GM18507 (cell line): Measurements from ENCODE around the gene COL6A3.

Source experiments
- DNase-seq: peaks from one replicate; pipeline ENCODE4 v3.0.0; 2011; ENCODE audit warnings: low read depth; ENCODE audit not compliant: insufficient read length; ENCODE audit errors: extremely low spot score
- FAIRE-seq: peaks from 2 replicates; lab custom pipeline; 2011; peaks lifted over from hg19 to GRCh38; lab: Jason Lieb, UNC

The COL6A3 gene

DNA sequence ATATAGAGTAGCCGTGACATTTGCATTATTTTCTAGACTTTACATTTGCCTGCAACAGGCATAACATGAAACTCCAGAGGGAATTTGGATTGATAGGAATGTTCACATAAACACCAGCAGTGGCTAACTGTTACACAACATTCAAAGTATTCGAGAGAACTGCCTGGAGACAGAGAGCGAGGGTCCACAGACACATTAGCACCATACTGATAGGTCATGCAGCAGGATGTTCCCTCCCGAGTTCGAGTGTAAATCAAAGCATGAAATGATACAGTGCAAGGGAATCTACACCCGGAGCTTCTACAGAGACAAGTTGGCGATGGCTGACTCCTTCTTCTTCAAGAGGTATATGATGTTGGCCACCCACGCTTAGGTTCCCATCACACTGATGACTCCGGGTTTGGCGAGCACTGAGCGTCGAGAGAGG is 89.5 kb downstream of the COL6A3 start:
- DNase-seq (no peak), FAIRE-seq (no peak)

DNA sequence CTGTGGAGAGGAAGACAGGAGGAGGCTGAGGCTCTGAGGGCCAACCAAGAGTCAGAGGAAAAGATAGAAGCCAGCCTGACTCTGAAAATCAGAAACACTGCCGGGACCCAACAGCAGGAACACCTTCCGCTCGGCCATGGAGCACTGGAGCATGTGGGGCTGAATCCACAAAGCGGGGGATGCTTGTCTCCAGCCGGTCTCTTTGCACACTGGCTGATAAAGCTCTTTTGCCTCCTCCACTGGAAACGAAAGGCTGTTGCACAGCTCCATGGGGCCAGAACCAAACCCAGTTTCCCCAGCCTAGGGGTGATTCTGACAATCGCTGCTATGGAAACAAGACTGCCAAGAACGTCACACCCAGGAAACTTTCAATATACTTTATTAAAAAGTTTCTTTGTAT is 90.3 kb downstream of the COL6A3 start:
- no peak for DNase-seq
- FAIRE-seq, result no peak

DNA sequence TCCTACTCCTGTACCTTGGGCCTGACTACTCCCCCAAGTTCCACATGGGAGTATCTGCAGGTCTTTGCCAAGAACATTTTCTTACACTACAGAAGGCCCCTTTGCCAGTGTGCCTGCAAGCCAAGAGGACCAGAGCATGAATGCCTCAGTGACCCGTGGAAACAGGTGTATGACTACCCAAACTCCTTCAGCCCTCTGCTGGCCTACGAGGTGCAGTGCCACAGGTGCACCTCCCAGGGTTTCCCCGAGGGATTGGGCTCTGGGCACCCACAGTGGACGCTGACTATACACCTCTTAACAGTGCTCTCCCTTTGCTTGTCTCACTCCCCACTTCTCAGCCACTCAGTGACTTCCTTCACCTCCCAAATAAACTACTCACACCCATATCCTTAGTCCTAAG is 91.4 kb downstream of the COL6A3 start:
- DNase-seq (no peak), FAIRE-seq (no peak)

DNA sequence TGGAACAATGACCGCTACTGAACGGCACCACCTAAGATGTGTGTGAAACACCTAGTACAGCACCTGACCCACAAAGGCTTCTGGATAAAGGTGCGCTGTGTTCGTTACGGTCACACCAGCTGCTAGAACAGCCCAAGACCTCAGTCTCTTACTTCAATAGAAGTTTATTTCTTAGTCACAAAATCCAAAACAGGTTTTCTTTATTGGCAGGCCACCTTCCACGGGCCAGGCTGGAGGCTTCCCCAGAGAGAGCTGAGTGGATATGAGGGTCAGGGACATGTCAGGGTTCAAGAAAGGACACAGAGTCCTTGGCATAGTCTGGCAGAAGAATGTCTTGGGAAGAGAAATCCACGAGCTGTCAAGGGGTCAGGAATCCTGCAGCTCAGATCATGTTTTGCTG is 92.2 kb downstream of the COL6A3 start:
- DNase-seq (no peak), FAIRE-seq (no peak)

DNA sequence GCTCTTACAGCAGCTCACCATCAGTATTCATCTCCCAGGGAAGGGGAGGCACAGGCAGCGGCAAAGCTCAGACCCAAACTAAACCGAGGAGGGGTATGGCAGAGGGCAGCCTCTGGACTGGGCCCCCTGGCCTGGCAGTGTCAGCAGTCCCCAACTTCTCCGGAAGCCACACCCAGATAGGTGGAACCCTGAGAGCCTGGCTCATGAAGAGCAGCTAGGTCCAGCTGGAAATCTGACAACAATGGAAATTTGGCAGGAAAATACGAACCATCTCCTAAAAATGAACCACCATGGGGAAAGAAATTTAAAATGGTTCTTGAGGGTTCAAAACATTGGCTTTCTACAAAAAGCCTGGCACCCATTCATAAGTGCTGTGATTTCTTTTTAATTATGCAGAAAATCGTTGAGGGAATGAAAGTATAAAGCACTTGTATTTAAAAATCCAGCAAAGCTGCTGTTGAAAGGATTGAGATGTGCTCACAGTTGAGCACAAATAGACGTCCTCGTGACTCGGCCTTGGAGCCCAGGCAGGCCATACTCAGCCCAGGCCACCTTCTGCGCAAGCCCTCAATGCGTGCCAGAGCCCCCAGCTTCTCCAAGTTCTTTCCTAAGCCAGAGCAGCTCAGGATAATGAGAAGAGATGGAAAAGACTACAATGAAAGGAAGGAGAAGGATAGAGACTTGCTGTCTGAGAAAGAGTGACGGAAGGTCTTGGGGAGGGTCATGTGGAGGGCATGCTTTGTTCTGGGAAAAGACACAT is 93.0 kb downstream of the COL6A3 start:
- DNase-seq, result no peak
- FAIRE-seq, result no peak

DNA sequence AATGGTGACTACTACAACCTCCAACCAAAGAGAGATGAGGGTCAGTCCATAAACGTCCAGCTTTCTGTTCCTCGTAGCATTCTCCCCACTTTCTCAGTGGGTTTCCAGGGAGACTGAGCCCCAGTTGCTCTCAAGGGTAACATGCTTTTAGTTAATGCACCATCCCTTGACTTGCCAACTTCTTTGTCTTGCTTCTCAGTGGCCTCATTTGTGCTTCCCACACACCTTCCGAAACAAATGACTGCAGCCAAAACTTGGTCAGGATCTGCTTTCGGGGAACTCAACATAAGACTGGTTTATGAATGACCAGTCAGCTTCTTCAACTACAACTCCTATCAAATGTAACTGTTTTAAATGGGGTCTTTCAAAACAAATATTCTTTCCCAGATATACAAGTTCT is 94.1 kb downstream of the COL6A3 start:
- no peak for DNase-seq
- no peak for FAIRE-seq

DNA sequence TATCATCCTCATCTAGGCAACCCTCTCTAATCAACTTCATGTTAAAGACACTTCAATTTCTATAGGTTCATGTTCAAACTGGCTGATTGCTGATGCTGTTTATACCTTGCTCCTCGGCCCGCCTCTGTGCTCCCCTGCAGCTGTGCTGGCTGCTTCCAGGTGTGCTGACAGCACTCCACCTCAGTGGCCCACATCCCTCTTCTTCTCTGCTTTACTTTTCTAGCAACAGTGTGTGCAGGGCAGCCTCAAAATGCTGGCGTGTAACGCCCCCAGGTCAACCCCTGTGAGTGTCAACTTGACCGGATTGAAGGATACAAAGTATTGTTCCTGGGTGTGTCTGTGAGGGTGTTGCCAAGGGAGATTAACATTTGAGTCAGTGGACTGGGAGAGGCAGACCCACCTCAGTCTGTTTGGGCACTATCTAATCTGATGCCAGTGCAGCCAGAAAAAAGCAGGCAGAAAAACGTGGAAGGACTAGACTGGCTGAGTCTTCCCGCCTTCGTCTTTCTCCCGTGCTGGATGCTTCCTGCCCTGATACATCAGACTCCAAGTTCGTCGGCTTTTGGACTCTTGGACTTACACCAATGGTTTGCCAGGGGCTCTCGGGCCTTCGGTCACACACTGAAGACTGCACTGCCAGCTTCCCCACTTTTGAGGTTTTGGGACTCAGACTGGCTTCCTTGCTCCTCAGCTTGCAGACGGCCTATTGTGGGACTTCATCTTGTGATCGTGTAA is 94.7 kb downstream of the COL6A3 start:
- FAIRE-seq (no peak), DNase-seq (no peak)

DNA sequence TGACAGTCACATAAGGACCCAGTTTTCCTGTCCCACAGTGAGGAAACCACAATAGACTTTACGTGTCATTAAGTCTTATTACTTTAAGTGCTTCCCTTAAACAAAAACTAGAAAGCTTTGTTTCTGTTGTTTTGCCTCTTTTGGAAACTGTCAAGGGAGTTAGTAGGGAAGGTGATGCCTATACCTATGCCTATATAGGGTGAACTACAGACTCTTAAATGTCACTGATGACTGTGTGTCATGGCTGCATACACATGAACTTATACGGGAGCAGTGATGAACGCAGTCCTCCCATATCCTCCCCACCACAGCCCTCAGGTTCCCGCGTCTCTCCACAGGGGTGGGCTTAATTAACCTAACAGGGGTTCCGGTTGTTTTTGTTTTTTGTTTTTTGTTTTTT is 97.6 kb downstream of the COL6A3 start:
- FAIRE-seq, result no peak

DNA sequence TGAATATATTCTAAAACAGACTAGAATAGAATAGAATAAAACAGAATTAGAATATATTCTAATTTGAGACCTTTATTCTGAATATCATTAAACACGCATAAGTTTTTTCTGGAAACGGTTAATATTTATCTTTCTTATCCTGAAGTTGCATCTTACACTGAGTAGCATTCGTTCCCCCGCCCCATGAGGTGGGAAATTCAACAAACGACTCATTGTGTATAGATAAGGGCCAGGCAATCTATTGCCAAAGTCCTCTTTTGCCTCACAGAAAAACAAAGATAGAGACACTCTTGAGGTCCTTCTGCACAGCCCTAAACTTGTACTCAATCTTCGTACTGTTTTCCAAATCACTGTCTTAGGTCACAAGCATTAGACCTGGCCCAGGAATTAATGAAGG is 98.1 kb downstream of the COL6A3 start:
- FAIRE-seq, result no peak
- no peak for DNase-seq

More for the DNA sequence above, 97.6 kb downstream of the COL6A3 start:
- DNase-seq, result no peak

DNA sequence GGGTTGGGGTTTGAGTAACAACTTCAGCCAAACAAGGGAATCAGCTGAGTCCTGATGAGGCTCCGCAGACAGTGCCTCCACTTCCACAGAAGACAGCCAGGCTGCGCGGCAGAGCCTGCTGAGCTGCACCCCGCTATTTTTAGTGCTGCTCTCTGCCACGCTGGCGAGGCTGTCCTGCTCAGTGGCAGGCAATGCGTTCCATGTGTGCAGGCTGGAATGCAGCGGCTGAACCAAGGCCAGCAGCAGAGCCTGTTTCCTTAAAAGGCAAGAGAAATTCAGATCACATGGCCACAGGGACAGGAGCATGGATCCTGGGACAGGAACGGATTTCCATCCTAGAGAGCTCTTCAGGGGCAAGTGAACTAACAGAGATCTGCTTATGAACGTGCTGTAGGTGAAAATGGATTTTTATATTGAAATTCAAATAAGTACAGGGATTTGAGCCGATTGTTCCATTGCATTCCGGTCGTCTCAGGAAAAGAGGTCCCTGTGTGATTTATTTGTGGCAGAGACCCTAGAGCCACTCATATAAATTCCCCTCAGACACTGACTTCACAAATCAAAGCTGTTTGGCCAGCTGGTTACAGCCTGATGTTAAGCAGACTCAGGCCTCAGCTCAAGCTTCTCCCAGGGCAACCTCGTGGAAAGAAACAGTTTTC is 98.7 kb downstream of the COL6A3 start:
- DNase-seq, result no peak

DNA sequence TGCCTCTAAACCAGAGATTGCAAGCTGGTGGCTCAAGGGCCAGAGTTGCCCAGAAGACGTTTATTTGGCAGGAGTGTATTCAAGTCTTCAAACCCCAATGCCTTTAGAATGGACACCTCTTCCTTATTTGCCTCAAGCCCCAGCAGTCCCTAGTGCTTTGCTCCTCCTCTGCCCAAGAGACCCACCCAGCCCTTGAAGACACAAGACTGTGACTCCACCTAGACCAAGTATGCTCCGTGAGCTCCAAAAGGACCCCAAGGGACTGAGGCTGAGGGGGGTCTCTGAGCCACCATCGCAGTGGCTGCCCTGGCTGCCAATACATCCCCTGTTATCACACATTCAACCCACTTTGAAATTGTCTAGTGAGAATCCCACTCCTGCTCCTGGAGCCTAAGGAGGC is 99.3 kb downstream of the COL6A3 start:
- no peak for FAIRE-seq

More for the DNA sequence above, 98.7 kb downstream of the COL6A3 start:
- FAIRE-seq, result no peak

DNA sequence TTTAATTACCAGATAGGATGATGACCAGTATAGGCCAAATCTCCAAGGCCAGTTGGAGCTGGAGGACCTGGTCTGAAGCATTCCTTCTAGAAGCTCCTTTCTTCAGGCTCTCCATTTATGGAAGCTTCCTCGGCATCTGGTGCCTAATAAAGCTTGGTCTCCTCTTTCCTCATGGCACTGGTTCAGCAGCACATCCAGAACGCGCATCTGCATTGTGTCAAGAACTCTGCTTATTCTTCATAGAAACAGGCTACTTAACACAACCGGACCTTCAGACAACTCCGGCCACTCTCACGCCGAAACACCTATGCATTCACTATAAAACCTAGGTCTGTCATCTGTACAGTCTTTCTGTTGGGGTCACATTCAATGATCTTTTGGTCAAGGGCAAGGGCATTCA is 99.8 kb downstream of the COL6A3 start:
- no peak for FAIRE-seq

More for the DNA sequence above, 99.3 kb downstream of the COL6A3 start:
- DNase-seq, result no peak

DNA sequence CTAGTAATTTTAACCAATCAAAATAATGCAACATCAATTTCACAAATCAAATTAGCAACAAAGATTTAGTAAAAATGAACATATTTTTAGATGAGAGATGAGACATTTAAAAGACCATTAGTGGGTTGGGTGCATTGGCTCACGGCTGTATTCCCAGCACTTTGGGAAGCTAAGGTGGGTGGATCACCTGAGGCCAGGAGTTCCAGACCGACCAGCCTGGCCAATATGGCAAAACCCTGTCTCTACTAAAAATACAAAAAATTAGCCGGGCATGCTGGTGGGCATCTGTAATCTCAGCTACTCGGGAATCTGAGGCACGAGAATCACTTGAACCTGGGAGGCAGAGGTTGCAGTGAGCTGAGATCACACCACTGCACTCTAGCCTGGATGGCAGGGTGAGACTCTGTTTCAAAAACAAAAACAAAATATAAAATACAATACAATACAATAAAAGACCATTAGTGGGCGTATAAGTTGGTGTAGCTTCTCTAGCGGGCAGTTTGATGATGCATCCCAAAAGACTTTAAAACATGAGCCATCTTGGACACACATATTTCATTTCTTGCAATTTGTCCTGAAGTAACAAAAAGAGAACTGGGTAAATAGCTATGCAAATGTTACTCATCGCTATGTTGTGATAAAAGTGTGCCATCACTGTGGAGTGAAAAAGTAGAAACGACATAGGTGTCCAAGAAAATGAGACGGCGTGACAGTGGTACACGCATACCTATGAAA is 101.8 kb downstream of the COL6A3 start:
- FAIRE-seq, result no peak
- DNase-seq, result no peak

More for the DNA sequence above, 99.8 kb downstream of the COL6A3 start:
- DNase-seq, result no peak

DNA sequence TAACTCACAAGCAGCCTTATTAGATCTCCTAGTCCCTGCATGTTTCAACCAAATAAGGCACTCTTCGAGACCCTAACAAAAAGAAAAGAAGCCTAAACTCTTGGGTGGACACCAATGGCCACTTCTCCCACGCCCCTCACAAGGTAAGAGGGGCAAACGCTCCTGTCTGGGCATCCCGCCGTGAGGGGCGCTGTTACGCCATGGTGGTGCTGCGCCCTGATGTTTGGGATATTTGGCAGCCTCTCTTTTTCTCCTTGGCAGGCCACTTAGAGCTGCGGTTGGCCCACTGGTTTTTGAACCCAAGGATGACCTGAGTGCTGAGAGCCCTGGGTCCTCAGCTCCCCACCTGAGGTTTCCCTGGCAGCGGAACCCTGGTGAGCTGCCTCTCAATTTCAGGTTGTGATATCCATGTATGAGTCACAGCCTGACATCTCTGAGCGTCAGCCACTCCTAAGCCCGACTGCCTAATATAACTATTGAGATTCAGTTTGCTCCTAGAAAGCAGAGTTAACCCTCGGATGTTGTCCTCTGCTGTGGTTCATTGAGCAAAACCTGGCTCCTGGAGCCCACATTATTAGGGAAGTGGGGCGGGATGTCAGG is 103.3 kb downstream of the COL6A3 start:
- DNase-seq (no peak), FAIRE-seq (no peak)

DNA sequence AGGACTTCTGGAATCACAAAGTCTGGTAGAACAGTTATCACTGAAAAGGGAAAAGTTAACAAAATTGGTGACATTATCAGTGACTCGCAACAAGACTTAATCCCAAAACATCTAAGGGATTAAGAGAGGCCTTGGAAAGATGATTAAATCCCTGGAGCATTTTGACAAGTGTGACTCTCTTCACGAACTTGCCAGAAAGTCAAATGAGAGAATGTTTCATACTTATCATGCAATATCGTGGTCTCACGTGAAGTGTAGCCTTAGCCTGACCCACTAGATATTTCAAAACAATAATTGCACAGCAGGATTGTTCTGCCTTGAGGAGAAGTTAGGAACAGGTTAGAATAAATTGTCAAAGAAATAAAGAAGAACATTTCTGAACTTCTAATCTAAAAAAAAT is 104.5 kb downstream of the COL6A3 start:
- FAIRE-seq (no peak), DNase-seq (no peak)

DNA sequence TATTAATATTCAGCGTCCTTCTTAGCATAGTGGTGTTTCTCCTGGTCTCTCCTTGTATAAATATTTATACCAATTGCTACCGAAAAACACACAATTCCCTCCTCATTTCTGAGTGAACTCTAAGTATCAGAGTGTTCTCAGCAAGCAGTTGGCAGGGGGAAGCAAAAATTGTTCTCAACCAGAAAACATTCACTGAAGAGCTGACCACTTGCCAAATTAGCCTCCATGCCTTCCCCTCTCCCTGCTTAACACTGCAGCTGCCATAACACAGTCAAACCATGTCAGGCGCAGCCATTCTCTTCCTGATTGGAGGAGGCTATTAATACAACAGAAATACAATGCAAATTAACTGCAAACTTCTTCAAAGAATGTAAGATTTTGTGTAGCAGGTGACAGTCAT is 105.0 kb downstream of the COL6A3 start:
- no peak for DNase-seq
- FAIRE-seq, result no peak

DNA sequence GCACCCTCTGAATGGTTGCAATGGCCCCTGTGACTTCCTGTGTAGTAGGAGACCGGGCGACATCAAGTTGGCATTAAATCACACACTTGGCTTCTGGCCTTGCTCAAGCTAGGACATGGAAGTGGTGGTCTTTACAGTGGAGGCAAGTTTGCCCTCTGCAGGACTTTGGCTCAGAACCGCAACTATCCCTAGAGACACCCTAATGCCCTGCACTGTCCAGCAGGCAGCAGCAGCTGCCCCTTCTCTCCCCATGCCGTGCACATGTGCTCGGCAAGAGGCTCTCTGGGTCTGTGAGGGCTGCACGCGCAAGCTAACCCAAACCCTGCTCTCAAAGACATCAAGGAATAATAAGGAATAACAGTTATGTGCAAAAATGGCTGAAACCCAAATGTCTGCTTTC is 106.5 kb downstream of the COL6A3 start:
- no peak for FAIRE-seq
- DNase-seq, result no peak

DNA sequence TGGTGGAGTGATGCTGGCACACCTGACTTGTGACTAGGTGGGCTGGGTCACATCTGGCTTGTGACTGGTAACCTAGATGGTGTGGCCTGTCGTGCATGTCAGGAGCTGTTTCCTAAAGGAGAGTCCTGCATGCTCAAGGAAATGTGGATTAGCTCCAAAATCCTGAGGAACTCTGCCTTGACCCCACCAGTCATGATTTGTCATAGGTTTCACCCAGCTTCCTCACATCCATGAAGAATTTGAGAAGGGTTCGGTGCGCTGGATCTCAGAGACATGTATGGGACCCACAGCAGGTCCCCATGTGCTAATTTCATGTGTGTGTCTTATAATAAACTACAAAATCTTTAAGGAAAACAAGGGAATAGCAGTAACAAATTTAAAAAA is 107.2 kb downstream of the COL6A3 start:
- FAIRE-seq (no peak), DNase-seq (no peak)

DNA sequence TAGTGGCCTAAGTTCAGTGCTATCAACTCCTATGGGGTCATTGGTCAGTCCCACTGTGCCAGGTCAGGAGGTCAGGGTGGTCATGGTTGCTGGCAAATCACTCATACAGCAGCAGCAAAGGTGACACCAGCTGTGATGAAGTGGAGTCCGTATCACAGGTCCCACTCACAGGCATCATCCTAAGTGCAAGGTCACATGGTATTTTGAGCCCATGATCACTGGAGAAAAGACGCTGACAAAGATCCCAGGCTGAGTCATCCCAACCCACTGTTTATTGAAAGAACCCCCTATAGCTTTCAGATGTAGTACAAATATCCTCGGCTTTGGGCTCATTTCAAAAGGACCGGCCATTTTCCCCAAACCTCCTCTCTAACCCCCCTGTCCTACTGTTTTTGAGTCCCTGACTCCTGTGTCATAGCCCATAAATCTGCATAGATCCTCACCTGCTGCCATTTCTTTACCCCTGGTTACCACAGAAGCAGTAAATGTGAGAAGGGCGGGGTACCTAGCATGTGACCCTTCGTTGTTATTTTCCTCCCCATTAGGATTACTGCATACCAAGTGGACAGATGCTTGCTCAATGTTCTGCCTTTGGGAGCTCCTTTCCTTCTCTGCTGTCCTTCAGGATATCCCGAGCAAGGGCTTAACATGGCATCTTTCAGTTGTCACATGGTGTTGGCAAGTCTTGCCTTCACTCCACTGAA is 107.7 kb downstream of the COL6A3 start:
- FAIRE-seq, result no peak
- DNase-seq, result no peak
